Endometrial microvascular endothelial cells (primary cell): Measurements from ENCODE around the gene PKP3. TPM values are rescaled to one million over a fixed set of nuclear protein-coding genes. Genes with fewer than 3 reads are reported as not detected.
"Not testable (repeated sequence)": the region's sequence is repeated elsewhere in the genome, so short reads cannot be mapped to it uniquely, and the experiment has no call there.

Experiments used
- in situ Hi-C: cut with HindIII; loops from 2 replicates; pipeline ENCODE4 v1.10.0; 2017; ENCODE audit warnings: low sequenced_read_pairs, low pct_unique_long_range_greater_than_20kb; ENCODE audit errors: inconsistent ontology term
- total RNA-seq: library from RNA; depleted of rRNA; stranded (reverse); fragments of >200 nt; gene quantifications from one replicate; pipeline ENCODE4 v1.2.3, GENCODE V29; 2015; ENCODE audit errors: inconsistent ontology term

The PKP3 gene, protein sequence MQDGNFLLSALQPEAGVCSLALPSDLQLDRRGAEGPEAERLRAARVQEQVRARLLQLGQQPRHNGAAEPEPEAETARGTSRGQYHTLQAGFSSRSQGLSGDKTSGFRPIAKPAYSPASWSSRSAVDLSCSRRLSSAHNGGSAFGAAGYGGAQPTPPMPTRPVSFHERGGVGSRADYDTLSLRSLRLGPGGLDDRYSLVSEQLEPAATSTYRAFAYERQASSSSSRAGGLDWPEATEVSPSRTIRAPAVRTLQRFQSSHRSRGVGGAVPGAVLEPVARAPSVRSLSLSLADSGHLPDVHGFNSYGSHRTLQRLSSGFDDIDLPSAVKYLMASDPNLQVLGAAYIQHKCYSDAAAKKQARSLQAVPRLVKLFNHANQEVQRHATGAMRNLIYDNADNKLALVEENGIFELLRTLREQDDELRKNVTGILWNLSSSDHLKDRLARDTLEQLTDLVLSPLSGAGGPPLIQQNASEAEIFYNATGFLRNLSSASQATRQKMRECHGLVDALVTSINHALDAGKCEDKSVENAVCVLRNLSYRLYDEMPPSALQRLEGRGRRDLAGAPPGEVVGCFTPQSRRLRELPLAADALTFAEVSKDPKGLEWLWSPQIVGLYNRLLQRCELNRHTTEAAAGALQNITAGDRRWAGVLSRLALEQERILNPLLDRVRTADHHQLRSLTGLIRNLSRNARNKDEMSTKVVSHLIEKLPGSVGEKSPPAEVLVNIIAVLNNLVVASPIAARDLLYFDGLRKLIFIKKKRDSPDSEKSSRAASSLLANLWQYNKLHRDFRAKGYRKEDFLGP
- not detected for total RNA-seq

GRCh38 chr11:394034-394857 lies at the start of gene PKP3:
PKP3 (plus strand) TSS chr11:394209; CDS start chr11:394293, 84 bp downstream.
- in situ Hi-C loops = no loop called here

- in situ Hi-C loops = no loop called here
Measured at GRCh38 chr11:344836-345578, 49.0 kb upstream of the PKP3 start.

- in situ Hi-C loops = no loop called here
Measured at GRCh38 chr11:346529-346928, 47.5 kb upstream of the PKP3 start.

GRCh38 chr11:349270-349954 lies 44.6 kb upstream of the PKP3 start:
- in situ Hi-C loops = not testable (repeated sequence)

GRCh38 chr11:350033-350722 lies 43.8 kb upstream of the PKP3 start:
- in situ Hi-C loops = not testable (repeated sequence)

DNA sequence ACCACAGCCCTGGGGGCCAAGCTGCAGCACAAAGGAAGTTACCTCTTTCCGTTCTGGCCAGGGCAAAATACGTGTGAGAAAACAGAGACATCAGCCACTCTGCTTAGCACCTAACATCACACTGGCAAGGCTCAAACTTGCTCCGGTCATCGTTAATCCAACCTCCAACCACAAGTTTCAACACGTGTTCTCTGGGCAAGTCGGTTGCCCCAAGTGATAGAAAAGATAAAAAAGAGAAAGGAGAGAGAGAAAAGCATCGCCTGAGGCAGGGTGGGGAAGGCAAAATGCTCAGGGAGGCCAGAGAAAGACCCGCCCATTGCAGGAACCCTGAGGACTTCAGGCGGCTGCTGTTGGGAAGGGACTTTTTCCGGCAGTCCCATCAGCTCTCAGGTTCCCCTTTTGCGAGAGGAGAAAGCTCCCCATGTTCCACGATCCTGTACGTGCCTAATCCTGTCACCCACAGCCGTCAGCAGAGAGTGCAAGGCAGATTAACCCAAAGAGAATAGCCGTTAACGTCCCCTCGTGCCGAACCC lies 43.2 kb upstream of the PKP3 start:
- in situ Hi-C loops = no loop called here

GRCh38 chr11:351411-351810 lies 42.6 kb upstream of the PKP3 start:
- in situ Hi-C loops = no loop called here

- in situ Hi-C loops = no loop called here
Measured at GRCh38 chr11:352456-353031, 41.5 kb upstream of the PKP3 start.

DNA sequence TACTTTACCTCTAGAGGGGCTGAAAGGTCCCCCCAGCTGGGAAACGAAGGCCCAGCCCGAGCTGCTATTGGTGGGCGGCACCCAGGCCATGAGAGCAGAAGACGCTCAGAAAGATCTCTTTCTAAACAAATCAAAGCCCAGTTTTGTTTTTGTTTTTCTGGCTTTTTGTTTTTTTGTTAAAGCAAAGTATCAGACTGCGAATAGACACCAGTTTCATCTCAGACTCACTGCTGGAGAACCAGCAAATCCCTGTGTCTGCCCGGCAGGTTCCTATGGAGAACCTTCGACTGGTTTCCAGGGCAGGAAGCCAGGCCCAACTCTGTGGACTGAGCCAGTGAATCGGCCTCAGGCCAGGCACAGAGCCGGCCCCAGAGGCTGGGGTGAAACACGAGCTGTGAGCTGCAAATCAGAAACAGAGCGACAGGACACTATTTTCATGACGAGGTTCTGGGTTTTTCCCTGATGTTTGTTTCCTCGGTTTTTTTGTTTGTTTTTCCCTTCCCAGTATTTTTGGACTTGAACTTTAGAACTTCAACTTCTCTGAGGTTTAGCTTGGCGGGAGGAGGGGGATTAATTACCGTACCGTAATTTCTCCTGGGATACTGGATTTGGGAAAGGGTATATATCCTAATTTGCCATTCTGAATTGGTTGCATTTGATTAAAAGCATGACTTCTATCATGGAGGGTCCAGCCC lies 40.7 kb upstream of the PKP3 start:
- in situ Hi-C loops = no loop called here

- in situ Hi-C loops = no loop called here
Measured at GRCh38 chr11:355581-356458, 38.2 kb upstream of the PKP3 start.

DNA sequence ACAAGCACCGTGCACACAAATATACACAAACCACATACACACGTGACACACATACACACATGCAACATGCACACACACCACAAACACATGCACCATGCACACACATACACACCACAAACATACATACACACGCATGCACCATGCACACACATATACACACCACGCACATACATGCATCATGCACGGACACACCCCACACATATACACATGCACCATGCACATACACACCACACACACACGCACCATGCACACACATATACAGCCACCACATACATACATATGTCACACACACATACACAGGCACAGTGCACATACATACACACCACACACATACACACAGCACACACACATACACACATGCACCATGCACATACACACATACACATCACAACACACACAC lies 37.4 kb upstream of the PKP3 start:
- in situ Hi-C loops = no loop called here

- in situ Hi-C loops = no loop called here
Measured at GRCh38 chr11:357582-357981, 36.4 kb upstream of the PKP3 start.

DNA sequence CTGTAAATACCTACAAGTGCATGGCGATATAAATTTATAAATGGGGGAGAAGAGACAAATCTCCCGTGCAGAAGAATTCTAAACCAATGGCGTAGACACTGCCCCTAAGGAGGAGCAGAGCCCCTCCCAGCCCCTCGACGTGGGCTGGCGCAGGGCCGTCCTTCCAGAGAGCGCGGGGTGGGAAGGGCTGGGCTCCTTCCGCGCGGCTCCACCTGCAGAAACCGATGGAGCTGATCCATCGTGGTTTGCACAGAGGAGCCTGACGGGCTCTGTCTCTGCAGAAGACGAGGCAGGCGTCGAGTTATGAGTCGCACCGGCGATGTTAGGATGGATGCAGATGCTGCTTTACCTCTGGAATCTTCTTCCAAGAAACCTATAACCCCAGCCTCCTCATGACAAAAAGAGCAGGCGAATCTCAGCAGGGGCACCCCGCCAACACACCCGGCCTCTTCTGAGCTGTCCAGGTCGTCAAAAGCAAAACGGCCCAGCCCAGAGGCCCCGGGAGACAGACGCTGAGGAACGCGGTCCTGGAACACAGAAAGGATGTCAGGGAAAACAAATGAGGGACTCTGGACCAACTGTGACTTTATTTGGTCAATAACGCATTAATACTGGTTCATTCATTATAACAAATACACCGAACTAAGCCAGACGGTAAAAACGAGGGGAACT lies 35.7 kb upstream of the PKP3 start:
- in situ Hi-C loops = no loop called here

GRCh38 chr11:359181-359714 lies 34.8 kb upstream of the PKP3 start:
- in situ Hi-C loops = no loop called here
